ENCODE results near the gene TLE1. TPM values are rescaled to one million over a fixed set of nuclear protein-coding genes. Genes with fewer than 3 reads are reported as not detected.

The TLE1 gene
- total and polyA plus RNA-seq, 10 of the 15 experiments (the other 5 are each of a cell fraction or from before 2014, with no cell fraction given): 0.04 to 0.23 (median 0.10) TPM; not detected in 6

GRCh38 chr9:81722277-81722676 lies 32.9 kb upstream of the TLE1 start:
- intact Hi-C loops (cut with micrococcal nuclease; ENCODE audit: unreplicated experiment) (no loop called here), in situ Hi-C loops (cut with MboI) (no loop called here)

More at GRCh38 chr9:81722277-81722676, 32.9 kb upstream of the TLE1 start:
- ChIA-PET RAD21 (ENCODE audit: unreplicated experiment) (no interaction called here), SMC1A (ENCODE audit: uncharacterized antibody, unreplicated experiment) (interaction anchor here (0.5 to 1.7 kb wide), 2 partner anchors 20 to 26 kb away, joined by 3 to 4 read pairs; no protein-coding TSS in a partner anchor), POLR2A (no interaction called here), CTCF (no interaction called here)
- H2AFZ ChIP-seq (ENCODE audit: control insufficient read depth, low read depth, low read length): no peak overlapping the region
- H3K4me2 ChIP-seq (ENCODE audit: control insufficient read depth, insufficient read depth): no peak overlapping the region
- no peaks in the 10 kb centered on the region for H3K36me3 ChIP-seq (ENCODE audit: control insufficient read depth in 2 of 2, insufficient read depth in 2 of 2, low read length in 1 of 2)
- DNase-seq (ENCODE audit: low read depth, low spot score) (no peak), ATAC-seq (no peak), FAIRE-seq (no peak)
- no peak overlapping the region for H3K9ac ChIP-seq (ENCODE audit: control insufficient read depth, insufficient read depth, low read length)
- no TSS peak for BruUV-seq (replicated peaks)
- 56% methylated on average over 3 of the region's 3 CpGs for WGBS (ENCODE audit: insufficient coverage, insufficient replicate concordance, low lambda C conversion rate, missing lambda C conversion rate)
- no peaks in the 10 kb centered on the region for H3K79me2 ChIP-seq (ENCODE audit: control insufficient read depth, insufficient read depth, low read length)
- no peaks in the 10 kb centered on the region for H3K27me3 ChIP-seq (replicated peaks in 1 of 2; ENCODE audit: control insufficient read depth in 2 of 2, insufficient read depth in 2 of 2, low read length in 1 of 2)
- H3K9me3 ChIP-seq (replicated peaks; ENCODE audit: control insufficient read depth, insufficient read depth, low read length): no peaks in the 10 kb centered on the region
- no peak overlapping the region for H3K4me3 ChIP-seq
- H3K4me1 ChIP-seq (ENCODE audit: control insufficient read depth, insufficient read depth, low read length): no peaks in the 10 kb centered on the region
- TF ChIP-seq CBX5 (IDR thresholded peaks at IDR 0.05; ENCODE audit: low read depth): no peak
- no peak for TF ChIP-seq ZNF687 (IDR thresholded peaks at IDR 0.05)
- no peak for TF ChIP-seq EZH2 (IDR thresholded peaks at IDR 0.05; ENCODE audit: borderline replicate concordance, control insufficient read depth, low read depth, low read length)
- TF ChIP-seq GABPA (IDR thresholded peaks at IDR 0.05; ENCODE audit: low read depth): no peak
- no peak for TF ChIP-seq FOXK2 (IDR thresholded peaks at IDR 0.05)
- no peak for TF ChIP-seq STAT3 (IDR thresholded peaks at IDR 0.05; ENCODE audit: low read depth, low read length)
- H3K27ac ChIP-seq (ENCODE audit: control insufficient read depth, insufficient read depth): no peak overlapping the region
- H4K20me1 ChIP-seq (ENCODE audit: control insufficient read depth, insufficient read depth): no peaks in the 10 kb centered on the region

All from GM12878 (cell line).